Osteocyte (in vitro differentiated cells): ENCODE data around the gene BMP7. TPM values are rescaled to one million over a fixed set of nuclear protein-coding genes. Genes with fewer than 3 reads are reported as not detected.

ENCODE experiments used
- DNase-seq: peaks from one replicate; pipeline ENCODE4 v3.0.0; 2021; ENCODE audit warnings: mixed read lengths; ENCODE audit not compliant: unreplicated experiment; ENCODE audit errors: extremely low spot score
- H3K27ac Mint-ChIP-seq: one replicate; pipeline ENCODE4 v1.8.0; 2021; ENCODE audit warnings: mild to moderate bottlenecking, mixed read lengths; ENCODE audit not compliant: unreplicated experiment
- H3K27me3 Mint-ChIP-seq: one replicate; pipeline ENCODE4 v1.8.0; 2021; ENCODE audit warnings: mixed read lengths; ENCODE audit not compliant: unreplicated experiment
- H3K36me3 Mint-ChIP-seq: one replicate; pipeline ENCODE4 v1.8.0; 2021; ENCODE audit warnings: mixed read lengths; ENCODE audit not compliant: unreplicated experiment
- H3K4me1 Mint-ChIP-seq: one replicate; pipeline ENCODE4 v1.8.0; 2021; ENCODE audit warnings: mixed read lengths; ENCODE audit not compliant: unreplicated experiment
- H3K4me3 Mint-ChIP-seq: one replicate; pipeline ENCODE4 v1.8.0; 2021; ENCODE audit warnings: mild to moderate bottlenecking, moderate library complexity, mixed read lengths; ENCODE audit not compliant: unreplicated experiment
- H3K9me3 Mint-ChIP-seq: one replicate; pipeline ENCODE4 v1.8.0; 2021; ENCODE audit warnings: mixed read lengths; ENCODE audit not compliant: unreplicated experiment
- CTCF ChIP-seq: fragments of 200-600 bp; sonication (generic); IDR thresholded peaks from 2 replicates; pipeline ENCODE4 v1.5.0; 2021; ENCODE audit warnings: antibody characterized with exemption, mild to moderate bottlenecking, moderate library complexity
- total RNA-seq: library from RNA; stranded (reverse); gene quantifications from 2 replicates; pipeline ENCODE4 v1.2.1, GENCODE V29; 2021

The BMP7 gene
- total RNA-seq, 1 donor from 2014 or later: not detected

GRCh38 chr20:57306747-57307146 lies 40.3 kb upstream of the BMP7 start:
- peaks cover 26% of the 10 kb centered on the region for H3K27me3 Mint-ChIP-seq
- H3K27ac Mint-ChIP-seq: no peak overlapping the region
- no peaks in the 10 kb centered on the region for H3K9me3 Mint-ChIP-seq
- H3K4me1 Mint-ChIP-seq: no peaks in the 10 kb centered on the region
- H3K36me3 Mint-ChIP-seq: no peaks in the 10 kb centered on the region
- TF ChIP-seq CTCF: no peak
- no peak overlapping the region for H3K4me3 Mint-ChIP-seq
- no peak for DNase-seq

GRCh38 chr20:57301026-57301425 lies 34.6 kb upstream of the BMP7 start:
- TF ChIP-seq CTCF: no peak
- Mint-ChIP-seq H3K36me3 (no peaks in the 10 kb centered on the region), H3K4me1 (no peaks in the 10 kb centered on the region), H3K9me3 (no peaks in the 10 kb centered on the region), H3K27me3 (peaks cover 33% of the 10 kb centered on the region), H3K4me3 (no peak overlapping the region), H3K27ac (no peak overlapping the region)
- no peak for DNase-seq

GRCh38 chr20:57298457-57298856 lies 32.0 kb upstream of the BMP7 start:
- no peaks in the 10 kb centered on the region for H3K36me3 Mint-ChIP-seq
- no peak for DNase-seq
- peaks cover 34% of the 10 kb centered on the region for H3K27me3 Mint-ChIP-seq
- H3K4me3 Mint-ChIP-seq: no peak overlapping the region
- TF ChIP-seq CTCF: no peak
- no peak overlapping the region for H3K27ac Mint-ChIP-seq
- H3K4me1 Mint-ChIP-seq: no peaks in the 10 kb centered on the region
- H3K9me3 Mint-ChIP-seq: no peaks in the 10 kb centered on the region

- H3K4me1 Mint-ChIP-seq: no peaks in the 10 kb centered on the region
- DNase-seq: no peak
- TF ChIP-seq CTCF: no peak
- H3K4me3 Mint-ChIP-seq: no peak overlapping the region
- no peaks in the 10 kb centered on the region for H3K36me3 Mint-ChIP-seq
- H3K27me3 Mint-ChIP-seq: peaks cover 50% of the 10 kb centered on the region
- H3K9me3 Mint-ChIP-seq: no peaks in the 10 kb centered on the region
- H3K27ac Mint-ChIP-seq: no peak overlapping the region
Measured at GRCh38 chr20:57294550-57294949, 28.1 kb upstream of the BMP7 start.

- Mint-ChIP-seq H3K9me3 (no peaks in the 10 kb centered on the region), H3K27ac (no peak overlapping the region), H3K4me1 (no peaks in the 10 kb centered on the region), H3K4me3 (no peak overlapping the region), H3K36me3 (no peaks in the 10 kb centered on the region), H3K27me3 (peaks cover 51% of the 10 kb centered on the region)
- TF ChIP-seq CTCF: no peak
- no peak for DNase-seq
Measured at GRCh38 chr20:57293995-57294394, 27.6 kb upstream of the BMP7 start.
